HEK293T (cell line): Measurements from ENCODE around the gene PLPPR1.
A peak's percentile ranks its signal among the peaks of the same experiment; 100 is the strongest.

ENCODE experiments used
- CTCF ChIA-PET: fragments of 350-600 bp; formaldehyde crosslinking; extraction: SDS; loops from one replicate; lab custom pipeline; 2021; ENCODE audit warnings: antibody characterized with exemption, inconsistent platforms; lab: Yijun Ruan, JAX
- POLR2A ChIA-PET: fragments of 350-600 bp; formaldehyde crosslinking; extraction: SDS; loops from one replicate; lab custom pipeline; 2020; ENCODE audit warnings: antibody characterized with exemption, inconsistent platforms; lab: Yijun Ruan, JAX
- DNase-seq: peaks from one replicate; pipeline ENCODE4 v3.0.0; 2012; ENCODE audit warnings: mixed read lengths; ENCODE audit errors: extremely low spot score
- ARNT ChIP-seq: fragments of 450-650 bp; IDR thresholded peaks from 2 replicates; pipeline ENCODE4 v1.6.1; 2017; ENCODE audit warnings: mild to moderate bottlenecking
- BHLHE40 ChIP-seq: fragments of 450-650 bp; IDR thresholded peaks from 2 replicates; pipeline ENCODE4 v1.6.1; 2016; ENCODE audit warnings: mild to moderate bottlenecking, moderate library complexity, borderline replicate concordance
- CTBP1 ChIP-seq: fragments of 450-650 bp; IDR thresholded peaks from 2 replicates; pipeline ENCODE4 v1.6.1; 2016; ENCODE audit warnings: borderline replicate concordance
- ELF4 ChIP-seq: fragments of 450-650 bp; IDR thresholded peaks from 2 replicates; pipeline ENCODE4 v1.6.1; 2017; ENCODE audit warnings: antibody characterized with exemption
- FOXA1 ChIP-seq: fragments of 450-650 bp; IDR thresholded peaks from 2 replicates; pipeline ENCODE4 v1.6.1; 2016; ENCODE audit warnings: mild to moderate bottlenecking
- FOXK2 ChIP-seq: fragments of 450-650 bp; IDR thresholded peaks from 2 replicates; pipeline ENCODE4 v1.6.1; 2016; ENCODE audit warnings: mild to moderate bottlenecking
- FOXM1 ChIP-seq: fragments of 450-650 bp; IDR thresholded peaks from 2 replicates; pipeline ENCODE4 v1.6.1; 2017; ENCODE audit warnings: mild to moderate bottlenecking, borderline replicate concordance
- HDGF ChIP-seq: fragments of 450-650 bp; IDR thresholded peaks from 2 replicates; pipeline ENCODE4 v1.6.1; 2017; ENCODE audit warnings: antibody characterized with exemption, borderline replicate concordance
- L3MBTL2 ChIP-seq: fragments of 450-650 bp; conservative IDR thresholded peaks from 2 replicates; pipeline ENCODE4 v1.6.1; 2016; ENCODE audit warnings: mild to moderate bottlenecking
- LEF1 ChIP-seq: fragments of 450-650 bp; IDR thresholded peaks from 2 replicates; pipeline ENCODE4 v1.6.1; 2017; ENCODE audit warnings: mild to moderate bottlenecking, borderline replicate concordance
- NFRKB ChIP-seq: fragments of 450-650 bp; IDR thresholded peaks from 2 replicates; pipeline ENCODE4 v1.6.1; 2016; ENCODE audit warnings: mild to moderate bottlenecking, moderate library complexity
- PKNOX1 ChIP-seq: fragments of 450-650 bp; IDR thresholded peaks from 2 replicates; pipeline ENCODE4 v1.6.1; 2016
- SP1 ChIP-seq: fragments of 450-650 bp; IDR thresholded peaks from 2 replicates; pipeline ENCODE4 v1.6.1; 2017
- SUZ12 ChIP-seq: fragments of 450-650 bp; IDR thresholded peaks from 2 replicates; pipeline ENCODE4 v1.6.1; 2016; ENCODE audit warnings: mild to moderate bottlenecking
- TARDBP ChIP-seq: fragments of 450-650 bp; IDR thresholded peaks from 2 replicates; pipeline ENCODE4 v1.6.1; 2016
- ZNF384 ChIP-seq: fragments of 450-650 bp; IDR thresholded peaks from 2 replicates; pipeline ENCODE4 v1.6.1; 2016

PLPPR1 gene

DNA sequence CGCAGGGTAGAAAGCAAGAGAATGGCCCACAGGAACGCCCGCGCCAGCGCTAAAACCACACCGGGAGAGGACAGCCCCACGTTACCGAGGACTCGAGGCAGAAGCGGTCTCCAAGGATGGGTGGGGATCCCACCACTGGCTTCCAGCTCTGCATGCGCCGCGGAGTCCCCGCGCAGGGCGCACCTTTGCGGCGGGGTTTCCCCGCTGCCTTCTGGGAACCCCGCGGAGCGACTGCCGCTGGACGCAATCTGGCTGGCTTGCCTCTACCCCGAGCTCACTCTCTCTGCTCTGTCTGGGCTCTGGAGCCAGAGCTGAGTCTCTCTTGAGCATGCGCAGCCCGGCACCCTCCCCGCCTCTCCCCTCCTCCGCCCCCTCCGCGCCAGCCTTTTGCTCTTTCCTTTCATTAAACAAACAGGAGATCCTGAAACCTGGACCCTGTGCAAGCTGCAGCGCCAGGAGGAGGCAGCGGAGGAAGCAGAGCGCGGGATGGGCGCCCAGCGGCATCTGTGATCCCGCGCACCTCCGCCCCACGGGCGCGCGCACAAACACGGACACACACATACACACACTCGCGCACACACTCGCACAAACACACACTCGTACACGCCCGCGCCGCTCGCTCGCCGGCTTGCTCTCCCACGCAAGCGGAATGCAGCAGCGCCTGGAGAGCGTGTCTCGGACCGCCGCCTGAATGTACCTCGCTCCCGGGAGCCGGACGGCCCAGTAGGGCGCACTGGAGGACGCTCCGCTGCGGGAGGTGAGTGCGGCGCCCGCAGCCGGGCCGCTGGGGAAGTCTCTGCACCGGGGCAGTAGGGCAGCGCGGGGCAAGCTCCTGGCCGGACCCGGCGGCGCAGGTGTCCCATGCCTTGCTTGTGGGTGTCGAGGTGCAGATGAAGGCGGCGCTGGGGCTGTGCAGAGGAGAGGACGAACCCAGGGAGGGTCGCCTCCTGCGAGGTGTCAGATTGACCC, at the start of gene PLPPR1:
Gene PLPPR1 (plus strand): TSS at position 382 of the 969 bp plus-strand sequence.
- POLR2A ChIA-PET = no interaction called here
- TF ChIP-seq TARDBP (no peak), FOXM1 (no peak), ELF4 (no peak), ZNF384 (no peak), L3MBTL2 (no peak), SP1 (no peak), CTBP1 (no peak), FOXK2 (no peak), LEF1 (no peak), BHLHE40 (no peak), HDGF (no peak)
- CTCF ChIA-PET = no interaction called here
- peak; percentile 79 for DNase-seq

- POLR2A ChIA-PET = no interaction called here
- DNase-seq = no peak
- no peak for TF ChIP-seq SP1
- no peak for TF ChIP-seq FOXK2
- no peak for TF ChIP-seq L3MBTL2
- no peak for TF ChIP-seq TARDBP
- CTCF ChIA-PET = no interaction called here
Observed at GRCh38 chr9:100989731-100990130, 38.8 kb upstream of the PLPPR1 start.

DNA sequence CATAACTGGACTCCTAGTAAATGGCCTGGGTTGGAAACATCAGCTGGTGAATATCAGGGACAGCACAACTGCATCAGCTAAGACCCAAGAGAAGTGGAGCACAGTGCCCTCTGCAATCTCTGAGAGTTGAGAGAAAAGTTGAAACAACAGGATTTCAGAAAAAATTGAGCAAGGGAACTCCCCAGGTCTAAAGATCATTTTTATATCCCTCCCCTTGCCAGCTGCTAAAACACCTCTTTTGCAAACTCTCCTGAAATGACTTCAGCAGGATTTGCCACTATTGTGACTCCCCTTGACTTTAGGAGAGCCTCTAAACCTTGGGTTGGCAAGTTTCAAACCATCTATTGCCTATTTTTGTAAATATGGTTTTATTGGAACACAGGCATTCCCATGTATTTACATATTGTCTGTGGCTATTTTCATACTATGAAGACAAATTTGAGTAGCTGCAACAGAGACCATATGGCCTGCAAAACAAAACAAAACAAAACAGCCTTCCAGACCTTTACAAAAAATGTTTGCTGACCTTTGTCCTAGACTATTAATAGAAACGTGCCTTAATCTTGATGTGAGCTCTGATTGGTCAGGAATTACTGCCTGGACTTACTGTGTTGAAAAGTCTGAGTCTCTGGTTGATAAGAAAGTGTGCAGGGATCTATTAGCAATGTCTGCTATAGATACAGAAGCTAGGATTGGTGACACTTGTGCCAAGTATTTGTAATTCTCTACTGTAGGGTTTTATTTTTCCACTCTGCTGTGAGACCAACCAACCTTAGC, 37.7 kb upstream of the PLPPR1 start:
- TF ChIP-seq L3MBTL2 = no peak
- no peak for TF ChIP-seq SP1
- TF ChIP-seq FOXM1 = no peak
- no peak for TF ChIP-seq ELF4
- no peak for TF ChIP-seq TARDBP
- no peak for TF ChIP-seq BHLHE40
- TF ChIP-seq HDGF = no peak
- TF ChIP-seq PKNOX1 = no peak
- TF ChIP-seq SUZ12 = no peak
- no peak for TF ChIP-seq CTBP1
- TF ChIP-seq ZNF384 = no peak
- TF ChIP-seq LEF1 = no peak
- no peak for TF ChIP-seq ARNT
- no peak for DNase-seq
- CTCF ChIA-PET = no interaction called here
- POLR2A ChIA-PET = no interaction called here

DNA sequence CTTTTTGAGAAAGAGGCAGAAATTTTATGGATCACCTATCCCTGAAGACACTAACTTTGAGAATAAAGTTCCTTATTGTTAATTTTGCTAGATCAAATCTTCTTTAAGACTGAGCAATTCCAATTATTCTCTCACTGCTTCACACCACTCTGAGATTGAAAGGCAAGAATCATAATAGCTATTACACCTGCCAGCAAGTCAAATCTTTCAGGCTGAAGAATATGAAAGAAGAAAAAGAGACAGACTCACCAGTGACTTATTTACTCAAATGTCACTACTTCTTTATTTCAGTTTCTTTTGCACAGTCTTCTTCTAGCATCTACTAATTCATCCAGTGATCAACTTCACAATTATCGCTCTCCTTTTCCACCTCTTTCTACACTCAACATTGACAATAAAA, 35.9 kb upstream of the PLPPR1 start:
- POLR2A ChIA-PET = no interaction called here
- TF ChIP-seq FOXK2 = no peak
- TF ChIP-seq CTBP1 = no peak
- CTCF ChIA-PET = no interaction called here
- DNase-seq = no peak

GRCh38 chr9:100999906-101000544, 28.5 kb upstream of the PLPPR1 start:
- TF ChIP-seq SUZ12 = no peak
- no peak for TF ChIP-seq L3MBTL2
- POLR2A ChIA-PET = no interaction called here
- CTCF ChIA-PET = no interaction called here
- DNase-seq = no peak

- DNase-seq = no peak
- ChIA-PET CTCF (no interaction called here), POLR2A (no interaction called here)
- TF ChIP-seq PKNOX1 = no peak
- no peak for TF ChIP-seq FOXM1
- no peak for TF ChIP-seq FOXK2
- TF ChIP-seq BHLHE40 = no peak
- TF ChIP-seq CTBP1 = no peak
- no peak for TF ChIP-seq NFRKB
- TF ChIP-seq ARNT = no peak
- no peak for TF ChIP-seq L3MBTL2
- TF ChIP-seq ZNF384 = no peak
- no peak for TF ChIP-seq SUZ12
- no peak for TF ChIP-seq SP1
- no peak for TF ChIP-seq LEF1
- no peak for TF ChIP-seq TARDBP
- TF ChIP-seq FOXA1 = no peak
Observed at GRCh38 chr9:101005246-101005645, 23.3 kb upstream of the PLPPR1 start.

DNA sequence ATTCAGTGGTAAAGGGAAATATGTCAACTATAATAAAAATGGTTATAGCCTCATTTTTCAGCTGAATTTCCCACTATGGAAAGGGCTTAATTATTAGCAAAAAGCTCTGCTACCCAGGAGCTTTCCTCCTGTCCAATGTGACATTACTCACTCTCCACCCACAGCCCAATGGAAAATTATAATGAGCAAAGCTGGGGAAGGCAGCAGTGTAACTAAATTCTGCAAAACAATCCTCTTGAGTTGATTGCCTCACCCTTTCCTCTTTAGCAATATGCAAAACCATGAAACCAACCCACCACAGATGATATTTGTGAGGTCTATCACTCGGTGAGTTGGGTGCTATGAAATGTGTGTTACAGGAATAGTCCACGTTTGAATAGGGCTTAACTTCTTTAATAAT, 14.0 kb upstream of the PLPPR1 start:
- no peak for TF ChIP-seq L3MBTL2
- TF ChIP-seq ARNT = no peak
- TF ChIP-seq ELF4 = no peak
- TF ChIP-seq CTBP1 = no peak
- TF ChIP-seq FOXA1 = no peak
- no peak for TF ChIP-seq SUZ12
- TF ChIP-seq ZNF384 = no peak
- no peak for TF ChIP-seq NFRKB
- no peak for TF ChIP-seq PKNOX1
- no peak for TF ChIP-seq SP1
- TF ChIP-seq FOXK2 = no peak
- TF ChIP-seq HDGF = no peak
- CTCF ChIA-PET = no interaction called here
- DNase-seq = no peak

More for the DNA sequence above, 14.0 kb upstream of the PLPPR1 start:
- POLR2A ChIA-PET = no interaction called here
